Measurements from ENCODE around the gene DIPK1A. TPM values are rescaled to one million over a fixed set of nuclear protein-coding genes. Genes with fewer than 3 reads are reported as not detected.

The DIPK1A gene
- total RNA-seq, 1 donor from 2014 or later, result 5.7 TPM

GRCh38 chr1:92792340-92792782 lies 168.9 kb downstream of the DIPK1A start:
- H3K9ac ChIP-seq (ENCODE audit: low read depth in 1 of 3, low read length in 3 of 3), result no peak overlapping the region
- no peaks in the 10 kb centered on the region for H3K4me1 ChIP-seq (ENCODE audit: control insufficient read depth in 3 of 3, insufficient read depth in 3 of 3, low read length in 3 of 3)
- no peak overlapping the region for H3K27ac ChIP-seq (ENCODE audit: low read depth, low read length)
- no peak overlapping the region for H3K4me3 ChIP-seq (ENCODE audit: low read length in 3 of 3)
- no peaks in the 10 kb centered on the region for H3K36me3 ChIP-seq (ENCODE audit: control insufficient read depth in 3 of 3, insufficient read depth in 3 of 3, low read length in 3 of 3)
- H3K27me3 ChIP-seq (ENCODE audit: control insufficient read depth in 3 of 3, insufficient read depth in 3 of 3, low read length in 3 of 3), result no peaks in the 10 kb centered on the region
- H3K9me3 ChIP-seq (ENCODE audit: control insufficient read depth in 3 of 3, low read length in 3 of 3), result no peaks in the 10 kb centered on the region

Small RNA genes within 50 kb of the gene (small RNA-seq; reads per million reads assigned to genes)
- gene RF00432, result not detected
- not detected for gene RN7SL692P
- not detected for gene RNU6-210P
- not detected for gene RNU6-970P
- gene SNORA66, result 3.8 reads per million, percentile 89 among the genes with 10 or more reads in this experiment
- gene SNORD21, result not detected

Other genes starting within 250 kb of the DIPK1A start
- 40.7 TPM for gene EVI5, start 176.4 kb downstream of the DIPK1A start, total RNA-seq
- 1,925 TPM for gene RPL5, start 129.4 kb downstream of the DIPK1A start, total RNA-seq
- 24.0 TPM for gene MTF2, start 117.8 kb upstream of the DIPK1A start, total RNA-seq
- gene TMED5, start 219.0 kb upstream of the DIPK1A start, total RNA-seq, result 16.7 TPM
- gene CCDC18, start 219.3 kb upstream of the DIPK1A start, total RNA-seq, result 1.6 TPM

All from skeletal muscle tissue (tissue), 5 donors.